Hematopoietic multipotent progenitor cell treated with erythropoietin and hydrocortisone succinate and interleukin-3 and kit ligand, for 6 days (in vitro differentiated cells): ENCODE results near the gene MYOF.
A peak's percentile ranks its signal among the peaks of the same experiment; 100 is the strongest.
"Not testable (repeated sequence)": the region's sequence is repeated elsewhere in the genome, so short reads cannot be mapped to it uniquely, and the experiment has no call there.

Source experiments
- DNase-seq: peaks from one replicate; pipeline ENCODE4 v3.0.0-alpha.2; 2015

The MYOF gene

GRCh38 chr10:93337309-93337721 is 144.8 kb downstream of the MYOF start:
- no peak for DNase-seq

- no peak for DNase-seq
Observed at GRCh38 chr10:93336678-93337077, 145.5 kb downstream of the MYOF start.

GRCh38 chr10:93336110-93336509 is 146.0 kb downstream of the MYOF start:
- DNase-seq, result no peak

- DNase-seq, result no peak
Observed at GRCh38 chr10:93334901-93335327, 147.2 kb downstream of the MYOF start.

- DNase-seq, result no peak
Observed at GRCh38 chr10:93334181-93334580, 148.0 kb downstream of the MYOF start.

GRCh38 chr10:93333278-93333978 is 148.7 kb downstream of the MYOF start:
- DNase-seq, result no peak

GRCh38 chr10:93330824-93331223 is 151.3 kb downstream of the MYOF start:
- no peak for DNase-seq

- DNase-seq, result no peak
Observed at GRCh38 chr10:93319896-93320295, 162.2 kb downstream of the MYOF start.

GRCh38 chr10:93319096-93319495 is 163.0 kb downstream of the MYOF start:
- DNase-seq, result no peak

- DNase-seq, result peak; percentile 46
Observed at GRCh38 chr10:93315246-93315645, 166.9 kb downstream of the MYOF start.

- DNase-seq, result not testable (repeated sequence)
Observed at GRCh38 chr10:93314656-93315055, 167.5 kb downstream of the MYOF start.

GRCh38 chr10:93313798-93314197 is 168.3 kb downstream of the MYOF start:
- peak; percentile 60 for DNase-seq

GRCh38 chr10:93309062-93309461 is 173.1 kb downstream of the MYOF start:
- no peak for DNase-seq

- DNase-seq, result no peak
Observed at GRCh38 chr10:93305122-93305521, 177.0 kb downstream of the MYOF start.

GRCh38 chr10:93300981-93301380 is 181.2 kb downstream of the MYOF start:
- DNase-seq, result no peak

- no peak for DNase-seq
Observed at GRCh38 chr10:93300288-93300917, 181.7 kb downstream of the MYOF start.

GRCh38 chr10:93299606-93300287 is 182.4 kb downstream of the MYOF start:
- no peak for DNase-seq

- no peak for DNase-seq
Observed at GRCh38 chr10:93299195-93299594, 182.9 kb downstream of the MYOF start.

GRCh38 chr10:93296151-93296550 is 186.0 kb downstream of the MYOF start:
- no peak for DNase-seq

- DNase-seq, result no peak
Observed at GRCh38 chr10:93293999-93294398, 188.1 kb downstream of the MYOF start.

GRCh38 chr10:93290661-93291354 is 191.3 kb downstream of the MYOF start:
- no peak for DNase-seq

GRCh38 chr10:93288679-93289634 is 193.2 kb downstream of the MYOF start:
- DNase-seq, result peak; percentile 74
